K562 (cell line): ENCODE results near the gene BCL7C. TPM values are rescaled to one million over a fixed set of nuclear protein-coding genes. Genes with fewer than 3 reads are reported as not detected.

Source experiments
- BMI1 ChIP-seq: fragments of 150-350 bp; IDR thresholded peaks from 2 replicates; pipeline ENCODE4 v1.6.1; 2014; ENCODE audit warnings: low read length
- CREB5 ChIP-seq: fragments of 250-450 bp; sonication (Bioruptor Pico); IDR thresholded peaks from 2 replicates; pipeline ENCODE4 v1.5.0; 2020; ENCODE audit warnings: mild to moderate bottlenecking
- ELK1 ChIP-seq: sonication (generic); formaldehyde crosslinking; IDR thresholded peaks from 2 replicates; pipeline ENCODE4 v1.8.1; 2022; ENCODE audit warnings: missing genetic modification reagents
- ERF ChIP-seq: fragments of 450-650 bp; formaldehyde crosslinking; IDR thresholded peaks from 2 replicates; pipeline ENCODE4 v1.4.0; 2020; ENCODE audit warnings: mild to moderate bottlenecking, mixed read lengths
- MAZ ChIP-seq, 2 experiments: fragments of 450-650 bp in 1 of 2; sonication (generic) in 1 of 2; formaldehyde crosslinking; IDR thresholded peaks in 1 of 2; conservative IDR thresholded peaks in 1 of 2; 2 replicates each; pipeline versions ENCODE4 v1.4.0 to v1.5.0; 2020; ENCODE audit warnings: mild to moderate bottlenecking in 1 of 2, missing genetic modification reagents in 1 of 2
- NCOA1 ChIP-seq: fragments of 450-650 bp; IDR thresholded peaks from 2 replicates; pipeline ENCODE4 v1.6.1; 2016; ENCODE audit warnings: low read depth
- U2AF1 ChIP-seq: fragments of 200-400 bp; formaldehyde crosslinking; optimal IDR thresholded peaks from 2 replicates; pipeline ENCODE3; 2017; ENCODE audit warnings: mild to moderate bottlenecking, low read depth, low read length, moderate library complexity
- USF2 ChIP-seq: sonication (generic); formaldehyde crosslinking; IDR thresholded peaks from 2 replicates; pipeline ENCODE4 v1.5.0; 2020; ENCODE audit warnings: missing genetic modification reagents
- ZBTB40 ChIP-seq, 2 experiments: fragments of 450-650 bp in 1 of 2; sonication (generic) in 1 of 2; formaldehyde crosslinking in 1 of 2; IDR thresholded peaks; 2 replicates each; pipeline versions ENCODE4 v1.7.1 to v1.9.0; 2016 to 2022; ENCODE audit warnings: inconsistent platforms in 1 of 2, mild to moderate bottlenecking in 1 of 2, missing genetic modification reagents in 1 of 2
- polyA plus RNA-seq, 8 experiments: library from polyadenylated mRNA; depleted of rRNA in 4 of 8; stranded (reverse) in 5 of 8; unstranded in 3 of 8; fragments of >200 nt; fragmentation: Nextera tagmentation in 2 of 8; fragmentation: Illumina TruSeq in 1 of 8; extraction: Ambion mirVana in 2 of 8; extraction: Trizol in 1 of 8; gene quantifications; 2 replicates each; pipeline versions ENCODE4 v1.2.1 to v1.2.3, GENCODE V29; 2011 to 2014; ENCODE audit warnings: inconsistent platforms in 1 of 8, missing spikeins in 1 of 8
- total RNA-seq, 7 experiments: library from RNA; depleted of rRNA in 6 of 7; stranded (reverse); fragments of >200 nt in 6 of 7; fragmentation: Illumina TruSeq in 2 of 7; extraction: Trizol in 2 of 7; gene quantifications; 2 replicates each; pipeline versions ENCODE4 v1.2.1 to v1.2.3, GENCODE V29; 2011 to 2021; ENCODE audit warnings: low replicate concordance in 1 of 7

BCL7C gene
- total and polyA plus RNA-seq, 9 of the 15 experiments (the other 6 are each of a cell fraction or from before 2014, with no cell fraction given): 1.7 to 85.8 (median 19.6) TPM

GRCh38 chr16:30885196-30885595 is 8.7 kb downstream of the BCL7C start (continued):
- TF ChIP-seq ZBTB40 (IDR thresholded peaks at IDR 0.05): no peak
- no peak for TF ChIP-seq ZBTB40 (CRISPR knock-in tag; IDR thresholded peaks at IDR 0.05)
- TF ChIP-seq USF2 (CRISPR knock-in tag): no peak
- no peak for TF ChIP-seq MAZ (CRISPR knock-in tag; conservative IDR thresholded peaks at IDR 0.05 in 1 of 2, IDR thresholded peaks at IDR 0.05 in 1 of 2)
- no peak for TF ChIP-seq U2AF1
- TF ChIP-seq ERF (CRISPR knock-in tag): no peak
- TF ChIP-seq BMI1: no peak
- TF ChIP-seq CREB5: no peak
- TF ChIP-seq NCOA1: no peak
- TF ChIP-seq ELK1 (CRISPR knock-in tag): no peak
- TF ChIP-seq, all 486 proteins: peak for 0
